Spleen (tissue), 11 donors: ENCODE data around the gene ATP2B1. TPM values are rescaled to one million over a fixed set of nuclear protein-coding genes. Genes with fewer than 3 reads are reported as not detected.

ENCODE experiments used
- DNase-seq: peaks from one replicate; pipeline ENCODE4 v3.0.0-alpha.2; 2020
- H3K27ac ChIP-seq, 8 donors: fragments of 200-600 bp; sonication (generic) in 7 of 8; 1 replicate in 4 of 8; 2 replicates in 4 of 8; pipeline versions ENCODE4 v1.5.0 to v1.8.0; 2016 to 2021; ENCODE audit warnings: inconsistent platforms in 4 of 8, mild to moderate bottlenecking in 4 of 8, moderate library complexity in 1 of 8
- H3K27me3 ChIP-seq, 7 donors: fragments of 200-600 bp; sonication (generic) in 6 of 7; replicated peaks in 1 of 7; 1 replicate in 4 of 7; 2 replicates in 3 of 7; pipeline versions ENCODE4 v1.5.0 to v1.8.0; 2016 to 2021; ENCODE audit warnings: inconsistent platforms in 3 of 7, mild to moderate bottlenecking in 1 of 7
- H3K36me3 ChIP-seq, 6 donors: fragments of 200-600 bp; sonication (generic) in 5 of 6; 1 replicate in 4 of 6; 2 replicates in 2 of 6; pipeline versions ENCODE4 v1.5.0 to v1.8.0; 2016 to 2021; ENCODE audit warnings: inconsistent platforms in 2 of 6
- H3K4me1 ChIP-seq, 6 donors: fragments of 200-600 bp; sonication (generic) in 5 of 6; 1 replicate in 3 of 6; 2 replicates in 3 of 6; pipeline versions ENCODE4 v1.5.0 to v1.8.0; 2016 to 2021; ENCODE audit warnings: inconsistent platforms in 3 of 6
- H3K4me3 ChIP-seq, 8 donors: fragments of 200-600 bp; sonication (generic) in 7 of 8; 1 replicate in 4 of 8; 2 replicates in 4 of 8; pipeline versions ENCODE4 v1.5.0 to v1.8.0; 2016 to 2021; ENCODE audit warnings: inconsistent platforms in 4 of 8, mild to moderate bottlenecking in 4 of 8, moderate library complexity in 2 of 8
- H3K9me3 ChIP-seq, 8 donors: fragments of 200-600 bp; sonication (generic) in 7 of 8; 1 replicate in 4 of 8; 2 replicates in 4 of 8; pipeline versions ENCODE4 v1.5.0 to v1.8.0; 2016 to 2021; ENCODE audit warnings: inconsistent platforms in 4 of 8
- CTCF ChIP-seq, 11 experiments: fragments of 200-600 bp in 7 of 11; fragments of 450-650 bp in 4 of 11; sonication (generic) in 4 of 11; IDR thresholded peaks in 8 of 11; conservative IDR thresholded peaks in 3 of 11; 1 replicate in 7 of 11; 2 replicates in 4 of 11; pipeline versions ENCODE4 v1.4.0 to v1.8.0; 2016 to 2021; ENCODE audit warnings: antibody characterized with exemption in 11 of 11, inconsistent platforms in 4 of 11, mild to moderate bottlenecking in 1 of 11
- POLR2A ChIP-seq, 3 donors: fragments of 450-650 bp; IDR thresholded peaks; one replicate each; pipeline ENCODE4 v1.5.1; 2017; ENCODE audit warnings: antibody characterized with exemption in 3 of 3, mild to moderate bottlenecking in 1 of 3
- POLR2AphosphoS5 ChIP-seq, 3 donors: sonication (generic); formaldehyde crosslinking; IDR thresholded peaks; one replicate each; pipeline ENCODE4 v1.5.1; 2017; ENCODE audit warnings: antibody characterized with exemption in 3 of 3
- WGBS, 5 donors: extraction: QIAGEN DNeasy Blood & Tissue Kit in 3 of 5; methylation state at CpG; one replicate each; pipeline versions ENCODE4 v1.1.5 to v1.1.7; 2013 to 2018; 5-methylcytosine and 5-hydroxymethylcytosine counted together
- intact Hi-C: fragments of 100-400 bp; cut with DNase I; formaldehyde crosslinking; loops from one replicate; pipeline ENCODE4 v1.15.0; 2023; ENCODE audit warnings: low total_unique reads
- polyA plus RNA-seq, 3 donors: library from polyadenylated mRNA; stranded (reverse); fragments of 200-250 nt; gene quantifications; one replicate each; pipeline ENCODE4 v1.2.1, GENCODE V29; 2013
- total RNA-seq, 7 donors: library from RNA; depleted of rRNA in 3 of 7; stranded (reverse); fragments of >200 nt in 3 of 7; fragmentation: NEBNext Ultra II Directional in 4 of 7; extraction: Animal tissue kit (Norgen Biotek cat#: 25700) in 4 of 7; gene quantifications; one replicate each; pipeline versions ENCODE4 v1.1.0 to v1.2.1, GENCODE V29; 2016 to 2021
- donor health status: healthy with polysubstance abuse.
- donor health status: DM: no; HTN: no; CAD: no; lungs with moderate emphysema.
- donor health status: DM: no; HTN: no; CAD: no.
- donor health status: Bipolar disorder and iron deficiency.
- donor health status: healthy.
- donor health status: DM: no; HTN: no; CAD: no.
- donor health status: DM: yes; HTN: yes; CAD: no.

ATP2B1 gene
- total and polyA plus RNA-seq, 10 donors, result 13.2 to 130 (median 75.6) TPM

GRCh38 chr12:89678225-89678624 is 30.4 kb downstream of the ATP2B1 start:
- TF ChIP-seq POLR2A (IDR thresholded peaks at IDR 0.05) (no peak), POLR2AphosphoS5 (IDR thresholded peaks at IDR 0.05) (no peak), CTCF (IDR thresholded peaks at IDR 0.05 in 8 of 11, conservative IDR thresholded peaks at IDR 0.05 in 3 of 11) (no peak)
- H3K27ac ChIP-seq, result no peak overlapping the region
- H3K36me3 ChIP-seq, result peaks cover 0 to 2% (median 0%) of the 10 kb centered on the region in 6 donors
- no peak overlapping the region for H3K4me3 ChIP-seq
- H3K9me3 ChIP-seq, result peaks cover 6 to 37% (median 36%) of the 10 kb centered on the region in 8 donors
- intact Hi-C loops, result no loop called here
- no peak for DNase-seq
- no peaks in the 10 kb centered on the region for H3K27me3 ChIP-seq
- peaks cover 3 to 55% (median 31%) of the 10 kb centered on the region in 6 donors for H3K4me1 ChIP-seq
- 78 to 89% (median 83%) methylated on average over 2 of the region's 2 CpGs for WGBS, 5 donors

GRCh38 chr12:89676930-89677329 is 31.7 kb downstream of the ATP2B1 start:
- H3K9me3 ChIP-seq, result peaks cover 6 to 25% (median 23%) of the 10 kb centered on the region in 8 donors
- intact Hi-C loops, result no loop called here
- no peaks in the 10 kb centered on the region for H3K36me3 ChIP-seq
- 93 to 98% (median 94%) methylated on average over 2 of the region's 2 CpGs for WGBS, 5 donors
- peaks cover 9 to 68% (median 42%) of the 10 kb centered on the region in 6 donors for H3K4me1 ChIP-seq
- TF ChIP-seq POLR2A (IDR thresholded peaks at IDR 0.05) (no peak), POLR2AphosphoS5 (IDR thresholded peaks at IDR 0.05) (no peak), CTCF (IDR thresholded peaks at IDR 0.05 in 8 of 11, conservative IDR thresholded peaks at IDR 0.05 in 3 of 11) (no peak)
- DNase-seq, result no peak
- no peak overlapping the region for H3K27ac ChIP-seq
- H3K27me3 ChIP-seq, result no peaks in the 10 kb centered on the region
- no peak overlapping the region for H3K4me3 ChIP-seq

GRCh38 chr12:89674326-89674942 is 34.2 kb downstream of the ATP2B1 start:
- Histone ChIP-seq H3K4me1 (peaks cover 11 to 83% (median 46%) of the 10 kb centered on the region in 6 donors), H3K27me3 (no peaks in the 10 kb centered on the region), H3K9me3 (no peaks in the 10 kb centered on the region), H3K27ac (no peak overlapping the region), H3K36me3 (no peaks in the 10 kb centered on the region), H3K4me3 (no peak overlapping the region)
- intact Hi-C loops, result no loop called here
- WGBS, 5 donors, result 70 to 80% (median 78%) methylated on average over 2 of the region's 2 CpGs
- no peak for DNase-seq
- TF ChIP-seq POLR2AphosphoS5 (IDR thresholded peaks at IDR 0.05), result no peak
- TF ChIP-seq CTCF (IDR thresholded peaks at IDR 0.05 in 8 of 11, conservative IDR thresholded peaks at IDR 0.05 in 3 of 11), result no peak
- no peak for TF ChIP-seq POLR2A (IDR thresholded peaks at IDR 0.05)

- TF ChIP-seq CTCF (IDR thresholded peaks at IDR 0.05 in 8 of 11, conservative IDR thresholded peaks at IDR 0.05 in 3 of 11) (no peak), POLR2AphosphoS5 (IDR thresholded peaks at IDR 0.05) (no peak), POLR2A (IDR thresholded peaks at IDR 0.05) (no peak)
- intact Hi-C loops, result no loop called here
- no peak overlapping the region for H3K27ac ChIP-seq
- WGBS, 5 donors, result 90 to 94% (median 91%) methylated on average over 2 of the region's 2 CpGs
- no peaks in the 10 kb centered on the region for H3K27me3 ChIP-seq
- DNase-seq, result no peak
- H3K9me3 ChIP-seq, result no peaks in the 10 kb centered on the region
- peaks cover 10 to 87% (median 45%) of the 10 kb centered on the region in 6 donors for H3K4me1 ChIP-seq
- no peaks in the 10 kb centered on the region for H3K36me3 ChIP-seq
- H3K4me3 ChIP-seq, result no peak overlapping the region
Measured at GRCh38 chr12:89673603-89674002, 35.0 kb downstream of the ATP2B1 start.
